ENCODE measurements around the gene ZNF521.
"Not testable (repeated sequence)": the region's sequence is repeated elsewhere in the genome, so short reads cannot be mapped to it uniquely, and the experiment has no call there.

ZNF521 gene

DNA sequence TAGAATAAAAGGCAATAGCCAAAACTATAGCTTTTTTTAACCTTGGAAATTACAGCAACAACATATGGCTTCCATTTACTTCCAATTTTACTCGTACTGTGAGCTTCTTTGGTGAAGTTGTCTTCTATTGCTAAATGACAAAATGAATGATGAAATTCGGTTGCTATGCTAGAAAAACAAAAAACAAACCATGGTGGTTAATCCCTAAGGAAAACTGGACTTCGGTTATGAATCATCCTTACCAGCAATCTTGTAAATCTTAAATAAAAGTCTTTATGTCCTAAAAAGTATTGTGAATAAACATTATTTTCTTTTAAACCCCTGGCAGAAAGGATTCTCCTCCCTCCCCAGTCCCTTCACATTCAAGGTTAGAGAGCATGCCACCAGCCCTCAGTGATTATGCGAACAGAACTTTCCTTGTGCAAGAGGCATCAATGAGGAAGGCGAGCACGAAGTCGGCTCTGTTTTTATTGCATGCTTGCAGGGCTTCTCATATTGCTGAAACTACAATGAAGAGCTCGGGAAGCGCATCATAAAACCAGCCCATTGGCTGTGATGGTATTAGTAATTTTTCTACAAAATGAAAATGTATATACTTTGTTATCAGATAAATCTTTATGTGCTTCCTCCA is 62.9 kb downstream of the ZNF521 start:
- DNase-seq (ENCODE audit: low read depth in 2 of 2), result no peak

DNA sequence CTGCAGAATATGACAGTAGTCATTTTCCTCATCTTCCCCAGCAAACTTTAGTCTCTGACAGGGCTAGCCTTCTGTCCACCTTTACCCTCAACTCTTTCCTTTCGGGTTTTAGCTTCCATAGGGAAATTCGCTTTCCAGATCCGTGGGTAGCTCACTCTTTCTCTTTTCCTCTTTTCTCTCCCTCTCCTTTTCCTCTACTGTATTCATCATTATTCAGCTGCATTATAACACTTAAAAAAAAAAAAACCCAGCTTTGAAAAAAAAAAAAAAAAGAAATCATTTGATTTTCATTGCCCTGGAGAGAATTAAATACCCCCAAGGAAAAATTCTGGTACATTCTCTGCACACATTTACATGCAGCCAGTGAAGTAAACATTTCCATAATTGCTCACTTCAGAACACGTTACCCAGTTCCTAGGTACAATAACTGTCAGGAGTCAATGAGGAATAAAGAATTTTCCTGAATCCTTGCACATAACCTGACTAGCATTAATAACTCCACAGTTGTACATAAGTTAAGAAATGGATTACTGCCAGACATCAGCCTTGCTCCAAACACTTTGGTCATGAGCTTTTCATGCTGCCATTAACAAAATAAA is 63.5 kb downstream of the ZNF521 start:
- no peak for DNase-seq (ENCODE audit: low read depth in 2 of 2)

DNA sequence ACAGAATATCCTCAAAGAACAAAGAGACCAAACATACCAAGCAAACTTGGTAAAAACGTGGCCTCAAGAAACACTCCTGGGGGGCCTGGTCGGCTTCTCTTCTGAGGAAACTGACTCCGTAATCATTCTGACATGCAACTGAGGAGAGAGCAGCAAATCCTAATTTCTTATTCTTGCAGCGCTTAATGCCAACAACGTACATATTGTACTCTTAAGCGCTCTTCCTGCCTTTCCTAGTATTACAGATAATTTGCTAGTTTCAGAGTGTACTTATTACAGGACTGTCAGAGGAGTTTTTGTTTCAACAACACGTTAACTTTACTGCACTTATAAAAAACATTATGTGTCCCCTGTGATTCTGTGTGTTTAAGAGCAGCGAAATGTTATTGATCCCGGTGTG is 64.9 kb downstream of the ZNF521 start:
- no peak for DNase-seq (ENCODE audit: low read depth in 2 of 2)

DNA sequence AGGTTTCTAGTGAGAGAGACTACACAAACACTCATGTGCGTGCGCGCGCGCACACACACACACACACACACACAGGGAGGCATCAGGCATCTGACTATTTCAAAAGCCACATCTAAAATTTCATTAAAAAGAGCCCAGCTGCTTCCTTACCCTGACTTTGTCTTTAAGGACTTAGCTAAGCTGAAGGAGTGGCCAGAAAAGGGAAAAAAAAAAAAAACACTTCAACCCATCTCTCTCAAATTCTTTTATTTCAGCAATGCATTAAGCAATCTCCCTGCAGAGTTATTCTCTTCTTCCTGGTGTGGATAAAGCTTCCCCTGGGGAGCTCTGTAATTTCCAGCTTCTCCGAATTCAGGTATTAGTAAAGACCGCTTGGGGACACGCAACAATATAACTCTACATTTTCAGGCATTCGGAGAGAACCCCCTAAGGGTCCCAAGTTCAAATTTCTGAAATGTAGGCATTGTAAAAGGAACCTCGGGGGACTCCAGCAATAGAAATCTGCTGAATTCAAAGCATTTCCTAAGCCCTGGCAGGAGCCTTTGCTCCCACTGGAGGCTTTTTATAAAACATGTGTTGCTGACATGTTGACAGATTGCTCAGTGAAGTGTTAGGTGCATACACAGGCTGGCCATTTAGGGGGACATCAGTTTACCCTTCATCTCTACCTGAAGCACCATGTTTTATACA is 67.0 kb downstream of the ZNF521 start:
- DNase-seq (ENCODE audit: low read depth in 2 of 2), result no peak

DNA sequence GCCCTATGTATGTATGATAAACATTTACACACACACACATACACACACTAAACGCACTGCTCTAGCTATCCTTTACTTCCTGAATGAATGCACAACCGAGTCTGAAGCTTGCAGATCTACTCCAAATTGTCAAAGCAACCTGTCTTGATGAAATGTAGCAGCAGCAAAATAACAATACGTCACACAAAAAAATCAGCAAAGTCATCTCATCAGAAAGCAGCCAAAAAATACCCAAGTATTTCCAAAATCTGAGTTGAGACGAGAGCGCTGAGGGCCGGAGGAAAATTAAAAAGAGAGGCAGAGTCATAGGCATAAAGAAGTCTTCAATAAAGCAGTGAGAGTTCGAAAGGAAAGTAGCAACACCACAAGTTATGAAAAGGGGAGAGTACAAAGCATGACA is 67.7 kb downstream of the ZNF521 start:
- no peak for DNase-seq (ENCODE audit: low read depth in 2 of 2)

DNA sequence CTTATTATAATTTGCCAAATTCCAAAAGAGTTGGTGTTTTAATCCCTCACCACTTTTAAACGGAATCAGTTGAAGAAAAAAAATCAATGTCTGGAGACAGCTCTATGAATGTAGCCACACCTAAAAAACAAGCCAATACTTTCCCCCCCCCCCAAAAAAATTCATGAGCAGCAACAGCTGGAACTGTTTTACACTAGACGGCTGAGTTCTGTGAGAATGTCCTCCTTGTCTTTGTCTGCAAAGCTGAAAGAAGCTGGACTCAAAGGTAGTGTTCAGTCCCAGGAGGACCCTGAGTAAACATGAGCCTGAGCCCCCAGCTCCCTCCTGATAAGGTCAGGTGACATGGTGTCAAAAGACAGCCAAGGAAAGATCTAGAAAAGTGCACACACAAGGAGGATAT is 68.2 kb downstream of the ZNF521 start:
- DNase-seq (ENCODE audit: low read depth in 2 of 2), result no peak

DNA sequence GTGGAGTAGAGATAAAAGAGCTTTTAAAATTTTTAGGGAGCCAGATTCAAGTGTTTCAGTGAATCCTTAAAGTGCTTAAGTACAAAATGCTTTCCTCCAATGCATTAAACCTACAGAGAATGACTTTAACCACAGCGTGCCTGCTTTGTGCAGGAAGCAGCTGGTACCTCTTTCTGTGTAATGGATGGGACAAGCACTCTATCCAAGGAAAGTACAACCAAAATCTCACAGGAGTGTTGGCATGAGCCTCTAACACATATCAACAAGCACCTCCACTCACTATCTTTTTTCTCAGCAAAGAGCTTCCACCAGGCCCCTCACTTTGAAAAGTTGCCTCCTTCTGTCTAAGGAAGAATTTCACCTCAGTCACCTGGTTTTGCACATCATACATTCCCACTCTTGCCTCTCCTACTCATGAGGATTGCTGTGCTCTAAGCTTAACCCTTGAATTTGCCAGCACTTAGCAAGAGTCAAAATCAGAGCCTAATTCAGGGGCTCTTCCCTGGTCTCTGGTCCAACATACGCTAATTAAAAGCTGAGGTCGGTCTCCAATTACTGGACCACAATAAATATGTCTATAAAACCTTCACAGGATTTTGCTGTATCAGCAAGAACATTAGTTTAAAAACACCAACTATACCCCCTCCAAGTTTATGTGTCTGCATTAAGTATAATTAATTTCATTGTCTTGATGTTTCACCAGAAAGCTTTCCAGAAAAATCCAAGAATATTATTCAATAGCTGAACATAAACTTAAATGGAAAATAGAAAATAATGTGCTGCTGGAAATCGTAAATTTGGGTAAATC is 68.9 kb downstream of the ZNF521 start:
- DNase-seq (ENCODE audit: low read depth in 2 of 2), result no peak

DNA sequence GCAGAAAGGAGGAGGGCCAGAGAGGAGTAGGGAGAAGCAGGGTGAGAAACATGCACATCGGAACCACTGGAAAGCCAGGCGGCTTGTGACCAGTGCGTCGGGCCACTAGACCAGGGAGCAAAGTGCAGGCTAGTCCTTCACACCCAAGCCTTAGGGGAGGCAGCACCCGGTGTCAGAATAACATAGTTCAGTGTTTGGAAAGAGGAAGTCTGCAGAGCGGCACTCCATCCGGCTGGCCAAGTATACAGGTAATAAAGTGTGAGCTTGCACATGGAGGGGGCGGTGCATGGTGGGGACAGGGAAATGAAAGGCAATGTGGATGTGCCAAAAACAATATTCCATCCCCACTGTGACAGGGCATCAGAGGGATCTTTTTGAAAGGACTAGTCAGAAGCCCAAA is 69.7 kb downstream of the ZNF521 start:
- DNase-seq (ENCODE audit: low read depth in 2 of 2), result no peak

DNA sequence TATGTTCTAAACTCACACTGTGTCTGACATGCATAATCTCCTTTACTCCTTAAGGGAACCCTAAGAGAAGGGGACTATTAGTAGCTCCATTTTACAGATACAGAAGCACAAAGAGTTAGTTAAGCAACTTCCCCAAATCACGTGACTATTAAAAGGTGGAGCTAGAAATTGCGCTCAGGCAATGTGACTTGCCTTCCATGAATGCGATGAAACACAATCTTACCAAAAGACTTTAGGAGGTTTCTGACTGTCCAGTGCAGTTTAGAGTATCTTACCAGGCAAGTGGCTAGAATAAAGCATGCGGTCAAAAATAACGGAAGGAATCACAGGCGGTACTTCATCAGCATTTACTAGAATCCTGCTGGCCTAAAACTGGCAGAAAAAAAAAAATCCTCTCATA is 70.4 kb downstream of the ZNF521 start:
- no peak for DNase-seq (ENCODE audit: low read depth in 2 of 2)

DNA sequence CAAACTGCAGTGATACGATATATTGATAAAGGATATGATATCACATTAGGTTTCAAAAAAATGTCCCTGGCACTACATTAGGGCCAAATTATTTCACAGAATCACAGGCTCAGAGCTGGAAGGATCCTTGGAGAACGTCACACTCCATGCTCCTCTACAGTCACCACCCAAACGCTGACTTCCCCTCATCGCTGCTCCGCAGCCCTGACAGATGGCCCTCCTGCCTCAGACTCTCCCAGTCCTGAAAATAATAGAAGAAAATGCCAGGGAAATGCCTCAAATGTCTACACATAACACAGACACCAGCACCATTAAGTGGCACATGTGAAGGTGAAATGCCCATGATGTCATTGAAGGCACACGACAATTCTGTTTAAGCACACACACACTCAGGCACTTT is 72.0 kb downstream of the ZNF521 start:
- DNase-seq (ENCODE audit: low read depth in 2 of 2), result no peak

DNA sequence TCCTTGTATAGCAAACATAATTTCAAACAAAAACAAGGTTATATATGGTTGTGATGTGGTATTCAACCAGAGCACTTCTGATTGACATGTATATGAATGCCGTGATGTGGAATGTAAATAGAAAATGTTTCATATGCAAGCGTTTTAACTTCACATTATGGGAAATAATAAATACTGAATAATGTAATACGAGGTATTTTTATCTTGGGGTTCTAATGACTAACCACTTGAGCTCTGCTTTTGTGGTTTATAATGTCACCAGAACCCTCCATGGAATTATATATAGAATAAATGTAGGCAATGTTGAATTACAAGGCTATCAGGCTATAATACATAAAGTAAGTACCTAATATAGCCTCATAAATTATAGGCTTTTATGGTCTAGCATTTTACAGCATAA is 72.4 kb downstream of the ZNF521 start:
- DNase-seq (ENCODE audit: low read depth in 2 of 2), result no peak

DNA sequence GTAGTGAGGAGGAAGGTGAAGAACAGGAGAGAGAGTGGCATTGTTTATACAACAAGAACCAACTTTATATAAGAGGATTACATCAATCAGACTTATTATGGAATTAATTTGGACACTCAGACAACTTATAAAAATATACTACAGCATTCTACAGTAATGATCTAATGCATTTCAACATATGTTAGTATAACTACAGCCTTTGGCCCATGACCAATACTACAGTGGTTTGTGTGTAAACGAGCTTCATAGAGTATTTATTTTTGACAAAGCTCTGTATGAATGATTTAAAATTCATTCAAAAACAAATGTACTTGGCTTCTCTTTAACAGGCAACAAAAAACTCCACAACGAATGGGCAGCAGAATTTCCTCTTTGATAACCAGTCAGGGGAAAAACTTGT is 72.8 kb downstream of the ZNF521 start:
- no peak for DNase-seq (ENCODE audit: low read depth in 2 of 2)

DNA sequence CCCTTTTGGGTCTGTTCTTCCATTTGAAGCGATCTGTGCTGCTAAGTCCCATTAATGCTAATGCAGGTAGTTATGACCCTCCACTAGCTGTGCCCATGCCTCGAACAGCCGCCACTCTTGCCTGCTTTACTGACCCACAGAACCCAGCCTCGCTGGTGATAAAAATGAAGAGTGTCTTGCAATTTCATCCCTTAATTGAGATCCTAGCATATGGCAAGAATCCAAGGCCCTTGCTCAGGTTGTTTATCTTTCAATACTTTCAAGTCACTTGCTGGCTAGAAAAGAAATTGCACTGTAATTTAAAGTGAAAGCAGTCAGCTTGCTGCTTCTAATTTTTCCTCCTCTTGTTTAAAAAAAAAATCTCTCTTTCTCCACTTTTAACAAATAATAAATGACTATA is 73.6 kb downstream of the ZNF521 start:
- DNase-seq (ENCODE audit: low read depth in 2 of 2), result no peak

DNA sequence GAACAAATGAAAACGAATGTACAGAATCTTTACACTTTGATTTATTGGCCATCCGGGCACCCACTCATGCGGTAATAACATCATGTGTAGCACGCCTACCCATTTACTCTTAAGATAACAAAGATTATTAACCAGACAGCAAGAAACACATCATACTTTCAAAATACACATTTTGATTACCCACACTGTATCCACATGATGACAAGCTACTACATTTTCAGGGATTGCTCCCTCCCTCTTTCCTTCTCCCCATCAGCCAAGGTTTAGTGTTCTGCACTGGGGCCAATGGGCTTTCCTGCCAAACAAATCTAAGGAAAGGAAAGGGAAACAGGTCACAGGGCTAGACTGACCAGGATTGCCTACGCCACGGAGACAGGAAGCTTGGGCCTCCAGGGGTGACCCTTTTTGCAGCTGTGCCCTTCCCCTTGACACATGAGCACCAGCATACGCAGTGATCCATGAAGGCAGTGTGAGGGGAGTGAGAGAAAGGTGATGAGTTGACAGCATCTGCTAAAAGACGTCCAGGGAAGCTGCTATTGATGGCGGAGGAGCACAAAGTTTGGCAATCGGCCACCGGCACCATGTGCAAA is 76.5 kb downstream of the ZNF521 start:
- no peak for DNase-seq (ENCODE audit: low read depth in 2 of 2)

DNA sequence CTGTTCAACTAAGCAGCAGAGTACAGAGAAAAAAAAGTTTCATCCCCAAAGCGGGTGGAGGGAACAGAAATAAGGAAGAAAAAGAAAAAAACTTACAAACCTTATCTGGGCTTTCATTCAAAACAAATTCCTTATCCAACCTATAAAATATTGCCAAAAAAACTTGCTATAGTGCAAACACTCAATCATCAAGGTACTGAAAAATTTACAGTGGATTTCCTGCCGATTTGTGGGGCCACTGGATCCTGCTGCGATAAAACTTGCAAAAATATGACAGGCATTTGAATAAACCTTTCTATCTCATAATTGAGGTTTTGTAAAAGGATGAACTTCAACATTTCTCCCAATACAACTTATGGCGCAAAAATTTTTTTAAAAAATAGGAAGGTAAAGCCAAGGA is 77.0 kb downstream of the ZNF521 start:
- DNase-seq (ENCODE audit: low read depth in 2 of 2), result no peak

DNA sequence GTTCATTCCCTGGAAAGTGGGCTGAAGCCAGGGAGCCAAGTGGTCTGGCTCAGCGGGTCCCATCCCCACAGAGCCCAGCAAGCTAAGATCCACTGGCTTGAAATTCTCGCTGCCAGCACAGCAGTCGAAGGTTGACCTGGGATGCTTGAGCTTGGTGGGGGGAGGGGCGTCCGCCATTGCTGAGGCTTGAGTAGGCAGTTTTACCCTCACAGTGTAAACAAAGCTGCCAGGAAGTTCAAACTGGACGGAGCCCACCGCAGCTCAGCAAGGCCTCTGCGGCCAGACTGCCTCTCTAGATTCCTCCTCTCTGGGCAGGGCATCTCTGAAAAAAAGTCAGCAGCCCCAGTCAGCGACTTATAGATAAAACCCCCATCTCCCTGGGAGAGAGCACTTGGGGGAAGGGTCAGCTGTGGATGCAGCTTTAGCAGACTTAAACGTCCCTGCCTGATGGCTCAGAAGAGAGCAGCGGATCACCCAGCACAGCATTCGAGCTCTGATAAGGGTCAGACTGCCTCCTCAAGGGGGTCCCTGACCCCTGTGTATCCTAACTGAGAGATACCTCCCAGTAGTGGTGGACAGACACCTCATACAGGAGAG is 84.9 kb downstream of the ZNF521 start:
- DNase-seq (ENCODE audit: low read depth in 2 of 2), result not testable (repeated sequence)

DNA sequence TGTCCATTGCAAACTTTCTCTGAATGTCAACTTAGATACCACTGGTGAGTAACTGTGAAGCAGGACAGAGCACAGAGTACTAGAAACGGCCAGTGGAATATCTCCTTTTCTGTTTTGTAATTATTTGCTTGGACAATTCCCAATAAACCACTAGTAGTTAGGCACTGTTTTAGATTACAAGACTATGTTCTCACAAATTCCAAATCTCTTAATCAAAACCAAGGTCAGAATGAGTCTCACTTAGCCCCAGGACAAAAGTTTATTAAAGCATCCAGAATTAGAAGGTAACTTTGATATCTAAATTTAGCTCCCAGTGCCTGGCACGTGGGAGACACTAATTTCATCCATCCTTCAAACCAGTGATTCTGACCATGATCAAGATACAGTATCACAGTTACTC is 89.0 kb downstream of the ZNF521 start:
- DNase-seq (ENCODE audit: low read depth in 2 of 2), result no peak

DNA sequence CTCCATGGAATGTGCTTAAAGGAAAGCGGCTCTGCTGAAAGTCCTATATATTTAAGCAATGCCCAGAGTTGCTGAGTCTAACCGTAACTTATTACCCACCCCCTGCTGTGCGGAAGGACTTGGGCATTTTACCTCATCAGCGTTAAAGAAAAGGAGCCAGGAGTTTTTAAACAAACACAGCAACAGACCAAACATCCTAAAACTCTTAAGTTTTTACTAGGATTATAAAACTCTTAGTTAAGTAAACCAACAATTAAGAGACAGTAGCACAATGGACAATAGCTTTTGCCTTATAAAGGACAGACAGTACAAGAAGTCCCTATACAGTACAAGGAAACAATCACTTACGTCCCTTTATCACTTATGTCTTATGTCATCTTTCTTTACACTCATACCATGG is 90.2 kb downstream of the ZNF521 start:
- DNase-seq (ENCODE audit: low read depth in 2 of 2), result no peak

DNA sequence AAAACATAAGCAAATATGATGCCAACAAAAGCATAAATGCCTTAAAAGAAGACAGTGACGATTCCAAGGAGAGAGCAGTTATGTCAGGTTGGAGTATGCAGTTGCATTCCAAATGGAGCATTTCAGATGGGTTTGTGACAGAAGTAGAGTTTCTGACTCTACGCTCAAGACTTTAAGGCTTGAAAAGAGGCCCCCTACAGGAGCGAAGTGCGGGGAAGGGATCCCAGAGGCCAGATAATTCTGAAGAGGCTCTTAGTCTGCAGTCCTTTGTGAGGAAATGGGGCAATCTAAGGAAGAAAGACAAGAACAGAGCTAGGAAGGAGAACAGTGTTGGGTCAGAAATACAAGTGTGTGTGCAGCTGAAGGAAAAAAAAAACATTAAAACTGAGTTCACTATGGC is 95.5 kb downstream of the ZNF521 start:
- DNase-seq (ENCODE audit: low read depth in 2 of 2), result no peak

DNA sequence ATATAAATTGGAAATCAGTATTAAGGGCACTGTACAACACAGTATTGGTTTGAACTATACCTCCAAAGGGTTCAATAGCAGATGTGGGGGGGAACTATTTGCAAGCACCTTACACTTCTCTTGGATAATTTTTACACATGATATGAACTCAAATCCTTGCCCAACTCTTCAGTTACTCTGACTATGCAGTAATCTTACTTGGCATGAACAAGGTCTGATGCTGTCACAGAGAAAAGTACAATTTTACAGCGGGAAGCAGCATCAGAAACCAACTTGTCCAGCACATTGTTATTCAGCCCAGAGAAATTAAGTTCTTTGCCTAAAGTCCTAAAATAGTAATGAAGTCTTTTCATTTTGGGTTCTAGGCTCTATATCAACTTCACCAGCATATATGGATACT is 98.2 kb downstream of the ZNF521 start:
- no peak for DNase-seq (ENCODE audit: low read depth in 2 of 2)

DNA sequence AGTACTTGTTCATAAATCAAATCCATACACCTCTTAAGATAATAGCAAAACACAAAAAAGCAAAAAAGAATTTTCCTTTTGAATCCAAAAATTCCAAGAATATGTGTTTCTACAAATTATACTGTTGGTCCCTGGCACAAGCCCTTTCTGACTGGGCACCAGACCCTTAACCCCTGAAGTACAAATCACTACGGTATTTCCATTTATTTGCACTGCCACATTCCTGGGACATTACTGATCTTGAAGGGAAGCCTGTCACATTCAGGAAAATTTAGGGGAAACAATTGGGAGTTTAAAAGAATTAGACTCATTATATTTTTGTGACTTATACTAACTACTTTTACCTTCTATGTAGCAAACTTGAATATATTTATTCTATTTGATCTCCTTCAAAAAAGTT is 98.8 kb downstream of the ZNF521 start:
- no peak for DNase-seq (ENCODE audit: low read depth in 2 of 2)

DNA sequence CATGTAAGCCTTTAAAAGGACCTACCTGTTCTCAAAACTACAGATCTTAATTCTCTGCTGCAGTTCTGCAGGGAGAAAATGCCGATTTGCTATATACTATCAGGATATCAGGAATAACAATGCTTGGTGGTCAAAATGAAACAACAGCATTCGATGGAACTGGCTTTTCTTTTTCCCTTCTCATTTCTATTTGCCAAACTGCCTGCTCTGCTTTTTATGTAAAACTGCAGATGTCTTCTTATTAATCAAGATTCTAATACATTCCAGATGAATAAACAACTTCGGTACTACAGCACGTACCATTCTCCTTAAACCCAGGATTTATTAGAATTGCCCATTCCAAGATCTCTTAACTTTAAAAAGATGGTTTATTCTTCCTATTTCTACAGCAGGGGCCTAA is 100.9 kb downstream of the ZNF521 start:
- DNase-seq (ENCODE audit: low read depth in 2 of 2), result no peak
